ENCODE data around the gene TPPP2. TPM values are rescaled to one million over a fixed set of nuclear protein-coding genes. Genes with fewer than 3 reads are reported as not detected.

Gene TPPP2
- polyA plus RNA-seq, 1 donor from 2014 or later, result not detected

- Histone ChIP-seq H3K27me3 (ENCODE audit: insufficient read depth, low read depth, low read length) (no peaks in the 10 kb centered on the region), H3K4me2 (ENCODE audit: low read length) (no peak overlapping the region), H3K9me3 (ENCODE audit: low read length) (no peaks in the 10 kb centered on the region), H3K9me2 (ENCODE audit: insufficient read depth, low read length) (no peaks in the 10 kb centered on the region), H3F3A (ENCODE audit: insufficient read depth, low read length, poor library complexity, severe bottlenecking) (no peaks in the 10 kb centered on the region), H3K4me3 (ENCODE audit: low read length) (no peak overlapping the region), H3K36me3 (ENCODE audit: insufficient read depth, low read length) (peaks cover 5% of the 10 kb centered on the region), H4K20me1 (ENCODE audit: insufficient read depth) (no peaks in the 10 kb centered on the region), H3K9ac (ENCODE audit: low read length) (no peak overlapping the region), H3K27ac (ENCODE audit: low read length) (no peak overlapping the region), H2AFZ (ENCODE audit: low read depth, low read length) (no peak overlapping the region), H3K79me2 (replicated peaks; ENCODE audit: insufficient read depth, low read length) (no peaks in the 10 kb centered on the region)
- no peak for TF ChIP-seq TAF1 (IDR thresholded peaks at IDR 0.05; ENCODE audit: low read depth)
- TF ChIP-seq MXI1 (conservative IDR thresholded peaks at IDR 0.05; ENCODE audit: poor library complexity, severe bottlenecking), result no peak
- no peak for TF ChIP-seq EZH2 (IDR thresholded peaks at IDR 0.05; ENCODE audit: borderline replicate concordance, insufficient read depth, low read length, poor library complexity, severe bottlenecking)
- TF ChIP-seq SMC3 (conservative IDR thresholded peaks at IDR 0.05; ENCODE audit: poor library complexity), result no peak
- no peak for TF ChIP-seq EP300 (conservative IDR thresholded peaks at IDR 0.05; ENCODE audit: poor library complexity, severe bottlenecking)
- no peak for TF ChIP-seq REST (IDR thresholded peaks at IDR 0.05; ENCODE audit: borderline replicate concordance)
- TF ChIP-seq RAD21 (conservative IDR thresholded peaks at IDR 0.05), result no peak
- no peak for TF ChIP-seq CTCF (IDR thresholded peaks at IDR 0.05; ENCODE audit: poor library complexity, severe bottlenecking)
- TF ChIP-seq POLR2AphosphoS5 (IDR thresholded peaks at IDR 0.05), result no peak
These were observed 47.7 kb downstream of the TPPP2 start for GRCh38 chr14:21077672-21078071.

GRCh38 chr14:21078287-21078686 lies 48.3 kb downstream of the TPPP2 start:
- Histone ChIP-seq H3K27ac (ENCODE audit: low read length) (no peak overlapping the region), H3F3A (ENCODE audit: insufficient read depth, low read length, poor library complexity, severe bottlenecking) (no peaks in the 10 kb centered on the region), H3K27me3 (ENCODE audit: insufficient read depth, low read depth, low read length) (no peaks in the 10 kb centered on the region), H3K4me3 (ENCODE audit: low read length) (no peak overlapping the region), H4K20me1 (ENCODE audit: insufficient read depth) (no peaks in the 10 kb centered on the region), H3K36me3 (ENCODE audit: insufficient read depth, low read length) (peaks cover 5% of the 10 kb centered on the region), H3K9me2 (ENCODE audit: insufficient read depth, low read length) (no peaks in the 10 kb centered on the region), H3K79me2 (replicated peaks; ENCODE audit: insufficient read depth, low read length) (no peaks in the 10 kb centered on the region), H2AFZ (ENCODE audit: low read depth, low read length) (no peak overlapping the region), H3K4me2 (ENCODE audit: low read length) (no peak overlapping the region), H3K9ac (ENCODE audit: low read length) (no peak overlapping the region), H3K9me3 (ENCODE audit: low read length) (no peaks in the 10 kb centered on the region)
- TF ChIP-seq REST (IDR thresholded peaks at IDR 0.05; ENCODE audit: borderline replicate concordance), result no peak
- no peak for TF ChIP-seq POLR2AphosphoS5 (IDR thresholded peaks at IDR 0.05)
- TF ChIP-seq SMC3 (conservative IDR thresholded peaks at IDR 0.05; ENCODE audit: poor library complexity), result no peak

All from neural cell (in vitro differentiated cells).